K562 (cell line): ENCODE measurements around the gene MYL4. TPM values are rescaled to one million over a fixed set of nuclear protein-coding genes. Genes with fewer than 3 reads are reported as not detected.
A peak's percentile ranks its signal among the peaks of the same experiment; 100 is the strongest.

ENCODE experiments used
- BDP1 ChIP-seq: IDR thresholded peaks from 3 replicates; pipeline ENCODE4 v1.6.1; 2011; ENCODE audit not compliant: insufficient read length, insufficient read depth
- CGGBP1 ChIP-seq: fragments of 250-450 bp; sonication (Bioruptor Pico); IDR thresholded peaks from 2 replicates; pipeline ENCODE4 v1.9.0; 2021; ENCODE audit warnings: mild to moderate bottlenecking
- EP300 ChIP-seq: IDR thresholded peaks from 2 replicates; pipeline ENCODE4 v1.6.1; 2012; ENCODE audit warnings: low read length, improper control_type of control experiment
- FOXK2 ChIP-seq, 2 experiments: fragments of 450-650 bp; IDR thresholded peaks in 1 of 2; conservative IDR thresholded peaks in 1 of 2; 2 replicates each; pipeline ENCODE4 v1.6.1; 2016; ENCODE audit warnings: low read depth in 2 of 2, mild to moderate bottlenecking in 1 of 2
- MGA ChIP-seq: fragments of 450-650 bp; IDR thresholded peaks from 2 replicates; pipeline ENCODE4 v1.6.1; 2016; ENCODE audit warnings: mild to moderate bottlenecking, moderate library complexity
- PRMT5 ChIP-seq: sonication (generic); formaldehyde crosslinking; IDR thresholded peaks from 2 replicates; pipeline ENCODE4 v1.5.0; 2020; ENCODE audit warnings: missing genetic modification reagents
- PTRF ChIP-seq: fragments of 450-650 bp; IDR thresholded peaks from 2 replicates; pipeline ENCODE4 v1.6.1; 2016; ENCODE audit warnings: mild to moderate bottlenecking, missing genetic modification characterization, missing compliant biosample characterization
- YY1 ChIP-seq, 3 experiments: IDR thresholded peaks; 2 replicates each; pipeline ENCODE4 v1.6.1; 2011; ENCODE audit warnings: low read length in 2 of 3, mild to moderate bottlenecking in 2 of 3, moderate library complexity in 2 of 3, borderline replicate concordance in 1 of 3, control low read depth in 1 of 3, low read depth in 1 of 3; ENCODE audit not compliant: insufficient read depth in 3 of 3, insufficient replicate concordance in 2 of 3, control insufficient read depth in 1 of 3, insufficient read length in 1 of 3; ENCODE audit errors: extremely low read depth in 1 of 3
- ZBTB43 ChIP-seq: sonication (generic); formaldehyde crosslinking; IDR thresholded peaks from 2 replicates; pipeline ENCODE4 v1.8.0; 2023; ENCODE audit warnings: mild to moderate bottlenecking, missing genetic modification reagents
- ZNF316 ChIP-seq: fragments of 450-650 bp; IDR thresholded peaks from 2 replicates; pipeline ENCODE4 v1.6.1; 2016
- ZNF395 ChIP-seq: fragments of 200-800 bp; sonication (Bioruptor generic); IDR thresholded peaks from 2 replicates; pipeline ENCODE4 v1.6.1; 2017; ENCODE audit warnings: missing genetic modification characterization, missing compliant biosample characterization
- ZNF717 ChIP-seq: fragments of 250-450 bp; sonication (Bioruptor Pico); IDR thresholded peaks from 2 replicates; pipeline ENCODE4 v1.5.0; 2021
- polyA plus RNA-seq, 8 experiments: library from polyadenylated mRNA; depleted of rRNA in 4 of 8; stranded (reverse) in 5 of 8; unstranded in 3 of 8; fragments of >200 nt; fragmentation: Nextera tagmentation in 2 of 8; fragmentation: Illumina TruSeq in 1 of 8; extraction: Ambion mirVana in 2 of 8; extraction: Trizol in 1 of 8; gene quantifications; 2 replicates each; pipeline versions ENCODE4 v1.2.1 to v1.2.3, GENCODE V29; 2011 to 2014; ENCODE audit warnings: inconsistent platforms in 1 of 8, missing spikeins in 1 of 8
- total RNA-seq, 7 experiments: library from RNA; depleted of rRNA in 6 of 7; stranded (reverse); fragments of >200 nt in 6 of 7; fragmentation: Illumina TruSeq in 2 of 7; extraction: Trizol in 2 of 7; gene quantifications; 2 replicates each; pipeline versions ENCODE4 v1.2.1 to v1.2.3, GENCODE V29; 2011 to 2021; ENCODE audit warnings: low replicate concordance in 1 of 7

MYL4 gene
- total and polyA plus RNA-seq, 9 of the 15 experiments (the other 6 are each of a cell fraction or from before 2014, with no cell fraction given) = 117 to 423 (median 221) TPM

- TF ChIP-seq MGA = no peak
- TF ChIP-seq PRMT5 (CRISPR knock-in tag) = no peak
- no peak for TF ChIP-seq PTRF
- TF ChIP-seq CGGBP1 (CRISPR knock-in tag) = no peak
- no peak for TF ChIP-seq EP300
- TF ChIP-seq ZBTB43 (CRISPR knock-in tag) = no peak
- no peak for TF ChIP-seq BDP1
- no peak for TF ChIP-seq ZNF395 (CRISPR knock-in tag)
- no peak for TF ChIP-seq ZNF717 (CRISPR knock-in tag)
- TF ChIP-seq FOXK2 (conservative IDR thresholded peaks at IDR 0.05 in 1 of 2, IDR thresholded peaks at IDR 0.05 in 1 of 2; ENCODE audit: low read depth in 2 of 2) = no peak
- no peak for TF ChIP-seq YY1 (IDR thresholded peaks at IDR 0.05; ENCODE audit: borderline replicate concordance in 1 of 3, control insufficient read depth in 1 of 3, extremely low read depth in 1 of 3, insufficient read depth in 3 of 3, insufficient read length in 1 of 3, insufficient replicate concordance in 2 of 3, low read depth in 1 of 3, low read length in 2 of 3)
- TF ChIP-seq ZNF316 = peak; percentile 70
Measured at GRCh38 chr17:47252766-47253512, 43.8 kb downstream of the MYL4 start (continued).
